Ovary (tissue), 9 donors: ENCODE measurements around the gene ETV4. TPM values are rescaled to one million over a fixed set of nuclear protein-coding genes. Genes with fewer than 3 reads are reported as not detected.

Experiments
- DNase-seq, 5 donors: peaks; one replicate each; pipeline ENCODE4 v3.0.0-alpha.2; 2019 to 2020
- H3K27ac ChIP-seq, 2 donors: fragments of 200-600 bp; one replicate each; pipeline versions ENCODE4 v1.5.1 to v1.8.0; 2019 to 2022
- H3K27me3 ChIP-seq: fragments of 200-600 bp; one replicate; pipeline ENCODE4 v1.8.0; 2022
- H3K36me3 ChIP-seq: fragments of 200-600 bp; sonication (generic); one replicate; pipeline ENCODE4 v1.5.1; 2019
- H3K4me1 ChIP-seq: one replicate; pipeline ENCODE4 v1.8.1; 2013; ENCODE audit warnings: mild to moderate bottlenecking, moderate library complexity; ENCODE audit not compliant: insufficient read depth
- H3K4me3 ChIP-seq: fragments of 200-600 bp; sonication (generic); one replicate; pipeline ENCODE4 v1.5.1; 2017
- H3K9me3 ChIP-seq, 2 donors: fragments of 200-600 bp in 1 of 2; sonication (generic) in 1 of 2; one replicate each; pipeline versions ENCODE4 v1.5.1 to v1.8.1; 2013 to 2019; ENCODE audit warnings: mild to moderate bottlenecking in 1 of 2, moderate library complexity in 1 of 2
- EP300 ChIP-seq: sonication (generic); formaldehyde crosslinking; IDR thresholded peaks from one replicate; pipeline ENCODE4 v1.6.1; 2017; ENCODE audit warnings: antibody characterized with exemption
- POLR2A ChIP-seq: fragments of 450-650 bp; IDR thresholded peaks from one replicate; pipeline ENCODE4 v1.6.1; 2017; ENCODE audit warnings: antibody characterized with exemption, mild to moderate bottlenecking, moderate library complexity
- WGBS, 3 donors: extraction: QIAGEN DNeasy Blood & Tissue Kit in 1 of 3; methylation state at CpG; one replicate each; pipeline versions ENCODE4 v1.1.5 to v1.1.7; 2013 to 2017; 5-methylcytosine and 5-hydroxymethylcytosine counted together
- intact Hi-C, 4 donors: fragments of 100-400 bp; cut with DNase I; formaldehyde crosslinking; loops; one replicate each; pipeline versions ENCODE4 v1.11.0 to v1.15.1; 2022 to 2023
- polyA plus RNA-seq, 2 donors: library from polyadenylated mRNA; stranded (reverse); fragments of 200-250 nt in 1 of 2; fragments of 350-450 nt in 1 of 2; fragmentation: Illumina TruSeq in 1 of 2; extraction: RNeasy Lipid Tissue Mini Kit (QIAGEN cat#74804) in 1 of 2; gene quantifications; one replicate each; pipeline ENCODE4 v1.2.3, GENCODE V29; 2013 to 2014
- total RNA-seq, 7 donors: library from RNA; depleted of rRNA in 2 of 7; stranded (reverse); fragments of >200 nt in 2 of 7; fragmentation: NEBNext Ultra II Directional in 3 of 7; extraction: Animal tissue kit (Norgen Biotek cat#: 25700) in 3 of 7; gene quantifications; one replicate each; pipeline versions ENCODE4 v1.1.0 to v1.2.4, GENCODE V29; 2016 to 2023
- TF ChIP-seq, protein P1 (sequence below), 3 donors: fragments of 450-650 bp in 2 of 3; fragments of 200-600 bp in 1 of 3; IDR thresholded peaks; one replicate each; pipeline versions ENCODE4 v1.5.1 to v1.8.0; 2016 to 2022; ENCODE audit warnings: antibody characterized with exemption in 3 of 3, mild to moderate bottlenecking in 1 of 3
- donor health status: DM: no; HTN: no; CAD: no; lungs with moderate emphysema.
- donor health status: DM: no; HTN: no; CAD: no.
- donor health status: Bipolar disorder and iron deficiency.
- donor health status: DM: yes; HTN: yes; CAD: no.
- donor health status: DM: no; HTN: no; CAD: no.
- donor health status: DM: yes; HTN: yes; CAD: no.

The ETV4 gene
- total and polyA plus RNA-seq, 9 donors: 0.25 to 5.3 (median 0.77) TPM; not detected in 1

DNA sequence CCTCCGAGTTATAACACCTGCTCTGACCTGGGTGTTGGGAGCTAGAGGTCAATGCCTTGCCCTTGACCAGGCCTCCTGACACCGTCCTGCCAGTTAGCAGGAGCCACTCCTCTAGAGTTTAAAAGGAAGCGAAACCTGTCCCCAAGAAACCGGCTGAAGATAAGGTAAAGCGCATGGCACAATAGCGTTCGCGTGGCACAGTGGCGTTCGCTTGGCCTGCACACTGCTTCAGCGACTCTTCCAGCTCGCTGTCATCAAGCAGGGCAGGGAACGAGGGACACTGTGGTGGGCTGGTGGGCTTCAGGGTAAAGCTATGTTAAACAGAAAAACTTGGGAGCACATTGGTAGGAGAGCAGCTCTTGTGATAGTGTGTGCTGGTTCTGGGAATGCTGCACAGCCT is 28.2 kb upstream of the ETV4 start:
- intact Hi-C loops: loop anchor here in 3 of 4 donors (10.0 kb wide), 2 partner anchors 180 to 190 kb away; partner anchors contain the start of gene SOST (in 2 of the 3)
- TF ChIP-seq, protein P1, sequence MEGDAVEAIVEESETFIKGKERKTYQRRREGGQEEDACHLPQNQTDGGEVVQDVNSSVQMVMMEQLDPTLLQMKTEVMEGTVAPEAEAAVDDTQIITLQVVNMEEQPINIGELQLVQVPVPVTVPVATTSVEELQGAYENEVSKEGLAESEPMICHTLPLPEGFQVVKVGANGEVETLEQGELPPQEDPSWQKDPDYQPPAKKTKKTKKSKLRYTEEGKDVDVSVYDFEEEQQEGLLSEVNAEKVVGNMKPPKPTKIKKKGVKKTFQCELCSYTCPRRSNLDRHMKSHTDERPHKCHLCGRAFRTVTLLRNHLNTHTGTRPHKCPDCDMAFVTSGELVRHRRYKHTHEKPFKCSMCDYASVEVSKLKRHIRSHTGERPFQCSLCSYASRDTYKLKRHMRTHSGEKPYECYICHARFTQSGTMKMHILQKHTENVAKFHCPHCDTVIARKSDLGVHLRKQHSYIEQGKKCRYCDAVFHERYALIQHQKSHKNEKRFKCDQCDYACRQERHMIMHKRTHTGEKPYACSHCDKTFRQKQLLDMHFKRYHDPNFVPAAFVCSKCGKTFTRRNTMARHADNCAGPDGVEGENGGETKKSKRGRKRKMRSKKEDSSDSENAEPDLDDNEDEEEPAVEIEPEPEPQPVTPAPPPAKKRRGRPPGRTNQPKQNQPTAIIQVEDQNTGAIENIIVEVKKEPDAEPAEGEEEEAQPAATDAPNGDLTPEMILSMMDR (IDR thresholded peaks at IDR 0.05): no peak
- TF ChIP-seq EP300 (no peak), POLR2A (no peak)

DNA sequence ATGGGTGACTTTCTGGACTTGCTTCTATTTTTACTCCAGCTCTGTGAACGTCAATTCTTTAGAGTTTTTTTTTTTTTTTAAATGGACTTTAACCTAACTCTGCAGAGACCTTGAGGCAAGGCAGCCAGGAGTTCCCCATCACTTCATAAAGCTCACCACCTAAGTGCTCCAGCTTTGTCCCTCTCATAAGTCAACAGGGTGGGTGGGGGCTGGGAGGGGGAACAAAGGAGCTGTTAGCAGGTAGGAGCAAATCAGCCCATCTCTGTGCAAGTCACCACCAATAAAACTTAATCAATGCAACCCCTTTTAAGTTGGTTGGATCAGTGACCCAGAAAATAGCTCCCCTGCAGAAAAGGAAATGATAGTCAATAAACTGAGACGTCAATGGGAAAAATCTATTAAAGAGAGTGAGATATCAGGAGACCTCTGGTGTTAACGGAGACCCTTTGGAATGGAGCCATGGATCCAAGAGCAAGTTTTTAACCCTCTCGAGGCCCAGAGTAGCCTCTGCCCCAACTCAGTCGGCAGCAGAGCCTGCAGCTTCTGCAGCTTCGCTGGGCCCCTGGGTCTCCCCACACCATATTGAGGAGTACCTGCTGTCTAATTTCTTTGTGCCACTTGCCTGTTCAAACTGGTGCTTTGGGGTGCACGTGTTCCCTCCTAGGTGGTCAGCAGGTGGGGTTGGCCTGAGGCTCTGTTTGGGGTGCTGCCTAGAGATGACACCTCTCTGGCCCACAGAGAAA is 27.6 kb upstream of the ETV4 start:
- 32 to 40% (median 36%) methylated on average over 7 of the region's 7 CpGs for WGBS, 3 donors
- DNase-seq: no peak
- intact Hi-C loops: loop anchor here in 3 of 4 donors (10.0 kb wide), 2 partner anchors 181 to 191 kb away; partner anchors contain the start of gene SOST (in 2 of the 3)
- no peak for TF ChIP-seq EP300
- TF ChIP-seq, protein P1 (IDR thresholded peaks at IDR 0.05): no peak
- no peak for TF ChIP-seq POLR2A
- Histone ChIP-seq H3K36me3 (no peaks in the 10 kb centered on the region), H3K4me3 (no peak overlapping the region), H3K4me1 (no peaks in the 10 kb centered on the region), H3K9me3 (no peaks in the 10 kb centered on the region), H3K27ac (no peak overlapping the region), H3K27me3 (no peaks in the 10 kb centered on the region)

More for the DNA sequence above, 28.2 kb upstream of the ETV4 start:
- Histone ChIP-seq H3K4me1 (no peaks in the 10 kb centered on the region), H3K27me3 (no peaks in the 10 kb centered on the region), H3K9me3 (no peaks in the 10 kb centered on the region), H3K4me3 (no peak overlapping the region), H3K27ac (no peak overlapping the region), H3K36me3 (no peaks in the 10 kb centered on the region)
- no peak for DNase-seq
- WGBS, 3 donors: 77 to 86% (median 80%) methylated on average over 13 of the region's 13 CpGs

GRCh38 chr17:43572368-43572980 is 26.3 kb upstream of the ETV4 start:
- no peak for TF ChIP-seq POLR2A
- H3K36me3 ChIP-seq: no peaks in the 10 kb centered on the region
- H3K27ac ChIP-seq: no peak overlapping the region
- H3K4me1 ChIP-seq: no peaks in the 10 kb centered on the region
- intact Hi-C loops: loop anchor here in 3 of 4 donors (10.0 kb wide), 2 partner anchors 182 to 192 kb away; partner anchors contain the start of gene SOST (in 2 of the 3)
- DNase-seq: no peak
- H3K4me3 ChIP-seq: no peak overlapping the region
- no peaks in the 10 kb centered on the region for H3K27me3 ChIP-seq
- 86 to 88% (median 86%) methylated on average over 5 of the region's 5 CpGs for WGBS, 3 donors
- H3K9me3 ChIP-seq: no peaks in the 10 kb centered on the region

DNA sequence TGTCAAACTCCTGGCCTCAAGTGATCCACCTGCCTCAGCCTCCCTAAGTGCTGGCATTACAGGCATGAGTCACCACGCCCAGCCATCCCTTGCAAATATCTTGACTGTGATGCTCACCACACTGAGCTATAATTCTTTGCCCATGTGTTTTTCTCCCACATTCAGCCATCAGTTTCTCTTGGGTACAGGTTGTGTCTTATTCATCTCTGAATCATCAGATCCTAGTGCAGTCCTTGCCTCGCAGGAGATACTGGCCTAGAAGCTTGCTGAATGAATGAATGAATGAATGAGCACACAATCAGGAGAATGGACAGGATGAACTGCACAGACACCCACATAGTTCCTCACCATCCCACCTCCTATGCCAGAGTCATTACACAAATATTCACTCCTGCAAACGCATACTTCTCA is 24.4 kb upstream of the ETV4 start:
- DNase-seq: no peak
- Histone ChIP-seq H3K9me3 (no peaks in the 10 kb centered on the region), H3K27ac (no peak overlapping the region), H3K36me3 (no peaks in the 10 kb centered on the region), H3K4me3 (no peak overlapping the region), H3K27me3 (no peaks in the 10 kb centered on the region), H3K4me1 (no peaks in the 10 kb centered on the region)
- TF ChIP-seq, protein P1 (IDR thresholded peaks at IDR 0.05): no peak
- no peak for TF ChIP-seq POLR2A
- intact Hi-C loops: loop anchor here in 3 of 4 donors (10.0 kb wide), 2 partner anchors 184 to 194 kb away; partner anchors contain the start of gene SOST (in 2 of the 3)
- WGBS, 3 donors: 76 to 86% (median 77%) methylated on average over 3 of the region's 3 CpGs
